Right ventricle myocardium superior (tissue), 1 donor: ENCODE measurements around the gene ABHD17C. TPM values are rescaled to one million over a fixed set of nuclear protein-coding genes. Genes with fewer than 3 reads are reported as not detected.

Source experiments
- ATAC-seq: fragments of 200-7000 bp; cut with Tn5 transposase; one replicate; pipeline ENCODE4 v1.9.1; 2020; ENCODE audit warnings: mild to moderate bottlenecking; ENCODE audit not compliant: poor library complexity
- DNase-seq: peaks from one replicate; pipeline ENCODE4 v3.0.0-alpha.2; 2020
- intact Hi-C: fragments of 100-400 bp; cut with DNase I; formaldehyde crosslinking; loops from one replicate; pipeline ENCODE4 v1.11.2; 2022
- total RNA-seq: library from RNA; stranded (reverse); fragmentation: NEBNext Ultra II Directional; extraction: Animal tissue kit (Norgen Biotek cat#: 25700); gene quantifications from one replicate; pipeline ENCODE4 v1.2.1, GENCODE V29; 2021
- donor health status: DM: no; HTN: yes; CAD: no; lungs with severe emphysema.

The ABHD17C gene
- total RNA-seq, 1 donor from 2014 or later, result 8.0 TPM

DNA sequence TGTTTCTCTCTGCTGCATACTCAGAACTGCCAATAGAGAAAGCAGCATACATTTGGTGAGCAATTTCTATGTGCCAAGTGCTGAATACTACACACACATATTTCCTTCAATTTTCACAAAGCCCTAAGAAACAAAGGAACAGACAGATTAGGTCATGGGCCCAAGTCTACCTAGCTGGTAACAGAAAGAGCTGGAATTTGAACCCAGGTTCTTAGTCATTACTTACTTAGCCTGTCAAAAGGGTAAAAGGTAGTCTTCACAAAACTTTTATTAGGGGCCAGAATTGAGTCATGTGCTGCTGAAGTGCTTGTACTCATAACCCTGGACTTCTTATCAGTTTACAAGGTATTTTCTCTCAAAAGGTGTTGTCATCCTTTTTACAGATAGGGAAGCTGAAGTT is 10.4 kb upstream of the ABHD17C start:
- peak; percentile 39 for ATAC-seq
- intact Hi-C loops, result no loop called here
- no peak for DNase-seq

DNA sequence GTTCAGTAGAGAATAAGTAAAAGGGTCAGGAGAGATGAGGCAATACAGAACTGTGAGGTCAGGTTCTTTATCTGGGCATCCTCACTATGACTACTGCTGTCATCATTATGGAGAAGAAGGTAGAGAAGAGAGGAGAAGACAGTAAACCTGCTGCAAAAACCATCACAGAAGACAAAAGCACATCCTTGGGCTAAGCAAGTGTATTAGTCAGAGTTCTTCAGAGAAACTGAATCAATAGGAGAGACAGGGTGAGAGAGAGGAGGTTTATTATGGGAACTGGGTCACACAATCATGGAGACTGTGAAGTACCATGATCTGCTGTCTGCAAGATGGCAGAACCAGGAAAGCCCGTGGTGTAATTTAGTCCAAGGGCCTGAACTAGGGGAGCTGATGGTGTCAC is 9.5 kb upstream of the ABHD17C start:
- ATAC-seq, result no peak
- intact Hi-C loops, result no loop called here
- DNase-seq, result no peak

- intact Hi-C loops, result no loop called here
- DNase-seq (no peak), ATAC-seq (no peak)
Measured at GRCh38 chr15:80689294-80689693, 5.8 kb upstream of the ABHD17C start.

DNA sequence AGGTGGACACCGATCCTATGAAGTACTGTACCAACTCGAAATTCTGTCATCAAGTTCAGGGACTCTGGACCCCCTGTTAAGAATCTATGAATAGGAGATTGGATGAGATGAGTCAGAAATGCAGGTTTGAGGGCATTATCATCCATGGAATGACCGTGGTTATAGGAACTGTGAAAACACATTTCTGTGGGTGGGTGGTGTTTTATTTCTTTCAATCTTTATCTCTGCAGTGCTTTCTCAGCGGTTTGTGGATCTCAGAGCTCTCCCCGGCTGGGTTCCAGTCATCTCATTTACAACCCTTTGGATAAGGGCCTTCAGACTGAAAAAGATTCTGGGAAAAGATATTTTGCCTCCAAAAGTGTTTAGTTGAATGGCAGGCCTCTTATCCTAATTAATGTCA is 5.4 kb upstream of the ABHD17C start:
- intact Hi-C loops, result no loop called here
- no peak for ATAC-seq
- DNase-seq, result no peak

- no peak for ATAC-seq
- DNase-seq, result no peak
- intact Hi-C loops, result no loop called here
Measured at GRCh38 chr15:80691575-80691974, 3.5 kb upstream of the ABHD17C start.

GRCh38 chr15:80693682-80694610 is 1.2 kb upstream of the ABHD17C start:
- ATAC-seq (peak; percentile 21), DNase-seq (no peak)
- intact Hi-C loops, result no loop called here

GRCh38 chr15:80694611-80695098 is 455 bp upstream of the ABHD17C start:
- DNase-seq (no peak), ATAC-seq (peak; percentile 68)
- intact Hi-C loops, result no loop called here

- DNase-seq, result peak; percentile 42
- intact Hi-C loops, result no loop called here
- peak; percentile 55 for ATAC-seq
Measured at GRCh38 chr15:80695911-80696661, 976 bp downstream of the ABHD17C start.

DNA sequence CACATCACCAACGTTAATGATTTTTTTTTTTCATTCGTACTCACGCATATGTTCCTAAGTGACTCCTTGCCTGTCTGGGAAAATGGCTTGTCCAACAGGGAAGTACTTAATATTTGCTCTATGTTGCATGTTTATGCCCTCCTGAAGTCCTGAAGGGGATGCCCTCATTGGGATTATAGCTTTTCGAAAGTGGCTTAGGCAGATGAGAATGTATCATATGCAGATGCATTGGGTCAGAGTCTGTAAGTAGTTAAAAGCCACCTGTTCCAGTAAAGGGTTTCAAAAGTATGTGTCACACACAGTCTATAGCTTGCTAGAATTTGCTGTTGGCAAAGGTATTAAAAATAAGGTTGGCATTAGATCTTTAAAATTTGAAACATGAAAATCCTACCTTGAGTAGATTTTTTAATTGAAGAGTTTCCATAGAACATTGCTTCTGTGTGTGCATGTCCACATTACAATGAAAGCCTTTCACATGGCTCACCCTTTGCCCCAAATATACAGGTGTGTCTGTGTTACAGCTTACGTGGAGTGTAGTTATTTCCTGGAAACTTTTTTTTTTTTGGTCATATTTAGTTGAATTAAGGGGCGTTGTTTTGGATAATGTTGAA is 2.1 kb downstream of the ABHD17C start:
- intact Hi-C loops, result no loop called here
- DNase-seq (no peak), ATAC-seq (no peak)

GRCh38 chr15:80698676-80699075 is 3.6 kb downstream of the ABHD17C start:
- ATAC-seq, result no peak
- DNase-seq, result no peak
- intact Hi-C loops, result no loop called here

DNA sequence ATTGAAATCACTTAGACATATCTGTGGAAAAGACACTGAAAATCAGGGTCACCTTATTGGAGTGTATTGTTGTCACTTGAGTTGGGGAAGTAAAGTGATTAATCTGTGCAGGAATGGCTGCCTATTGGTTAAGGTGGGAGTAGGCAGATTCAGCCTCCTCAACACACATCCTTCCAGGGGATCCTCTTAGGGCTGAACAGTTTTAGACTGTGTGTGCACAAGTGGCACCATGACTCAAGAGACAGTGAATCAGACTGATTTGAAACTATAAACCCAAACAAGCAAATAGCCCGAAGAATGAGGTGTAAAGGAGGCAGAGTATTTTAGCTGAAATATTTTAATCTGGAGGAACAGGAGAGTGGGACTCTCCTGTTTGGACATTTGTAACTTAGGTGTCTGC is 4.9 kb downstream of the ABHD17C start:
- intact Hi-C loops, result no loop called here
- DNase-seq (no peak), ATAC-seq (no peak)

- ATAC-seq, result no peak
- no peak for DNase-seq
- intact Hi-C loops, result no loop called here
Measured at GRCh38 chr15:80701676-80702311, 6.7 kb downstream of the ABHD17C start.

- intact Hi-C loops, result no loop called here
- ATAC-seq (no peak), DNase-seq (no peak)
Measured at GRCh38 chr15:80703081-80703480, 8.0 kb downstream of the ABHD17C start.

DNA sequence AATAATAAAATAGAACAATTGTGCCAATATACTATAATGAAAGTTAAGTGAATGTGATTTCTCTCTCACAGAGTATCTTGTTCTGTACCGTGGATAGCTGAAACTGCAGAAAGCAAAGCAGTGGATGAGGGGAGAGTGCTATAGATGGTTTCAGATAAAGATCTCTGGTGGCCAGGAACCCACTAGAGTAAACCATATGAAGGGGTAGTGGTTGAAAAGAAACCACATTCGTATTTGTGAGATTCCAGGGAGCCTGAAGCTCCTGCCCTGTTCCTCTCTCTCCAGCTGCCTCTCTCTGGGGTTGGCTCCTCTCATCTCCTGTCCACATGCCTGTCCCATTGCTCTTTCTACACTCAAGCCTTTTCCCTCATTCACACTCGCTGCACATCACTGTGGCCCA is 8.9 kb downstream of the ABHD17C start:
- intact Hi-C loops, result no loop called here
- ATAC-seq (no peak), DNase-seq (no peak)

GRCh38 chr15:80706161-80706560 is 11.1 kb downstream of the ABHD17C start:
- intact Hi-C loops, result no loop called here
- ATAC-seq (no peak), DNase-seq (no peak)

GRCh38 chr15:80709542-80709941 is 14.4 kb downstream of the ABHD17C start:
- intact Hi-C loops, result no loop called here
- DNase-seq (no peak), ATAC-seq (peak; percentile 51)

DNA sequence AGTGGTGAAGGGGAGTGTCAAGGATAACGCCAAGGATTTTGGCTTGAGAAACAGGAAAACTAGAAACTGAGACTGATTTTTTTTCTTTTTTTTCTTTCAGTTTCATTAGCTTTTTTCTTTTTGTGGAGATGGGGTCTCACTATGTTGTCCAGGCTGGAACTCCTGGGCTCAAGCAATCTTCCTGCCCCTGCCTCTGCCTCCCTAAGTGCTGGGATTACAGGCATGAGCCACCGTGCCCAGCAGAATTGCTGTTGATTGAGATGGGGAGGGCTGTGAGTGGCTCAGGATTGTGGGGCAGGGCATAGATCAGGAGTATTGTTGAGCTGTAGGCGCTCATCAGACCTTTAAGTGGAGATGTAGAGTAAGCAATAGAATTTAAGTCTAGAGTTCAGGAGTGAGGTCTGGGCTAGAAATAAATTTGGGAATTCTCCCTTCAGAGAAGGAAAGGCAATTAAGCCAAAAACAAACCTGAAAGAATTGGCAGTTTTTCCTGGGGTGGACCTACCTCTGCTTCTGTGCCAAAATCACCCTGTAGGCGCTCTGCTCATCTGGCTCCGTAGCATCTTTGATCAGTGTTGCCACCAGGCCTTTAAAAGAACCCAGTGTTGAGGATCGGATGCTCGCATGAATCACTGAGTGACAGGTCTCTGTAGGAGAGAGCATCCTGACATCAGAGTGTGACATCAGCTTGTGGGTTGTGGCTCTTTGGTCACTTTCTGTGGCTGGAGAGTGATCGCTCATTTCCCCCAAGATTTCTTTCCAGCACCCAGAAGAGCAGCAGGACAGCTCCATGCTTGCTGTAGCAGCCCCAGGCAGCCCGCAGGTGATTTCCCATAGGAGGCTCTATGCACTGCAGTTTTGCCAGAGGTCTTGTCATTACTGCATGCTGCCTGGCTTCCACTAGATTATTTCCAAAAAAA is 15.8 kb downstream of the ABHD17C start:
- intact Hi-C loops, result no loop called here
- DNase-seq (no peak), ATAC-seq (no peak)

GRCh38 chr15:80711886-80712285 is 16.8 kb downstream of the ABHD17C start:
- intact Hi-C loops, result no loop called here
- ATAC-seq, result no peak
- no peak for DNase-seq
